Stimulated activated naive CD8-positive, alpha-beta T cell treated with anti-CD3 and anti-CD28 coated beads, Interleukin-15, amount 100 ng/mL, for 72 hours (primary cell): Measurements from ENCODE around the gene TDRD5.
"Not testable (repeated sequence)": the region's sequence is repeated elsewhere in the genome, so short reads cannot be mapped to it uniquely, and the experiment has no call there.

ENCODE experiments used
- ATAC-seq: fragments of 150-1000 bp; cut with Tn5 transposase; 2 replicates; pipeline ENCODE4 v1.10.0; 2021; ENCODE audit warnings: mild to moderate bottlenecking, moderate library complexity
- DNase-seq, 2 donors: peaks; one replicate each; pipeline ENCODE4 v3.0.0; 2021 to 2022
- H3K27ac Mint-ChIP-seq, 2 donors: one replicate each; pipeline ENCODE4 v1.8.0; 2022; ENCODE audit warnings: mild to moderate bottlenecking in 2 of 2, mixed read lengths in 2 of 2, moderate library complexity in 2 of 2
- H3K27me3 Mint-ChIP-seq: one replicate; pipeline ENCODE4 v1.8.0; 2022; ENCODE audit warnings: mixed read lengths
- H3K4me1 Mint-ChIP-seq: one replicate; pipeline ENCODE4 v1.8.0; 2022; ENCODE audit warnings: mild to moderate bottlenecking, mixed read lengths
- H3K4me3 Mint-ChIP-seq, 2 donors: one replicate each; pipeline ENCODE4 v1.8.0; 2022; ENCODE audit warnings: mild to moderate bottlenecking in 2 of 2, mixed read lengths in 2 of 2, moderate library complexity in 1 of 2
- H3K9me3 Mint-ChIP-seq, 2 donors: one replicate each; pipeline ENCODE4 v1.8.0; 2022; ENCODE audit warnings: mixed read lengths in 2 of 2

Gene TDRD5

DNA sequence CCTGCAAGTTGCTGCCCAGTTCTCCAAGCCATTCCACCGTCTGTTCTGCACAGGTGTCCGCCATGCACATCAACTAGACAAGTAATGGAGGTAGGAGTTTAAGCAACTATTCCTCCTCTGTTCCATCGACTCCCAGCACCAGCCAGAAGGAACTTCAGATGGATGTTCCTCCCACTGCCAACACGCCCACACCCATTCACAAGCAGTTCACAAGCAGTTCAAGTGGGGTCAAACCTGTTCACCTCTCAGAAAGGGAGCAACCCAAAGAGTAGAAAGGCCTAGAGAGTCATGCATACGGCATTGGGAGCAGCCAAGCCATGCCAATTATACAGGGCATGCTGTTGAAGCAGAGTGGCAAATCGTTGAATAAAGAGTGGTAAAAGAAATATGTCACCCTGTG is 4.3 kb upstream of the TDRD5 start:
- Mint-ChIP-seq H3K27me3 (peaks cover 83% of the 10 kb centered on the region), H3K27ac (no peak overlapping the region), H3K4me3 (no peak overlapping the region), H3K9me3 (no peaks in the 10 kb centered on the region), H3K4me1 (no peaks in the 10 kb centered on the region)
- ATAC-seq (no peak), DNase-seq (no peak)

DNA sequence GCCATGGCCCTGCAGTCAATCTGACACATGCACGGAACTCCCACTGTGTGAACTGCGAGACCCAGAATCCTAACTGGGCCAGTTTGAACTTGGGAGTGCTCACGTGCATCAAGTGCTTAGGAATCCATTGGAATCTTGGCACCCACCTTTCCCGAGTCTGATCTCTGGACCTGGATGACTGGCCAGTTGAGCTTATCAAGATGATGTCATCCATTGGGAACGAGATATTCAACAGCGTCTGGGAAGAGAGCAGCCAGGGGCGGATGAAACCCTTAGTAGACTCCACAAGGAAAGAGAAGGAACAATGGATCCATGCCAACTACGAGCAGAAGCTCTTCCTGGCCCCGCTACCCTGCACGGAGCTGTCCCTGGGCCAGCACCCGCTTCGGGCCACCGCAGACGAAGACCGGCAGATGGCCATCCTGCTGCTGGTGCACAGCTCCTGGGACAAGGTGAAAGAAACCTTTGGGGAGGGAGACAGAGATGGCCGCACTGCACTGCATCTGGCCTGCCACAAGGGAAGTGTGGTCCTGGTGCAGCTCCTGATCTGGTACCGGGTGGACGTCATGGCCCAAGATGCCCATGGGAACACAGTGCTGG is 3.1 kb upstream of the TDRD5 start:
- no peak for ATAC-seq

DNA sequence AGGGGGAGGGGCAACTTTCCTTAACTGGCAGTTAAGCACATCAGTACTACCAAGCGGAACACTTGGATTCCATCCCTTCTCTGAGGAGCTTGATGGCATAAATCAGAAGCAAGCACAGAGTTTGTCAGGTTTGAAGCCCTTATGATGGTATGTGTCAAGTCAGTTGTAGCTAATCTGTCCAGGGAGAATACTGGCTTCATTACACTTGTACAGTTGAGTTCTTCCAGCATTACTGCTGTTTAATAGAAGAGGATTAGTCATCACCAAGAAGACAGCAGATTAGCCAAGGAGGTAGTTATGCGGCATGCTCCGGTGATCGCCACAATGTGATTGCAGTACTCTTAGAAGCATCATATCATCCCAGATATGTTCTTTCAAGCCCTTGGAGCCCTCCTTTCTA is 2.1 kb upstream of the TDRD5 start:
- no peak for ATAC-seq
- no peak overlapping the region for H3K27ac Mint-ChIP-seq
- H3K4me1 Mint-ChIP-seq, result no peaks in the 10 kb centered on the region

More for the DNA sequence above, 3.1 kb upstream of the TDRD5 start:
- H3K9me3 Mint-ChIP-seq, result no peaks in the 10 kb centered on the region
- H3K4me1 Mint-ChIP-seq, result no peaks in the 10 kb centered on the region
- H3K27ac Mint-ChIP-seq, result no peak overlapping the region
- no peak overlapping the region for H3K4me3 Mint-ChIP-seq
- H3K27me3 Mint-ChIP-seq, result peaks cover 83% of the 10 kb centered on the region
- DNase-seq, result no peak

DNA sequence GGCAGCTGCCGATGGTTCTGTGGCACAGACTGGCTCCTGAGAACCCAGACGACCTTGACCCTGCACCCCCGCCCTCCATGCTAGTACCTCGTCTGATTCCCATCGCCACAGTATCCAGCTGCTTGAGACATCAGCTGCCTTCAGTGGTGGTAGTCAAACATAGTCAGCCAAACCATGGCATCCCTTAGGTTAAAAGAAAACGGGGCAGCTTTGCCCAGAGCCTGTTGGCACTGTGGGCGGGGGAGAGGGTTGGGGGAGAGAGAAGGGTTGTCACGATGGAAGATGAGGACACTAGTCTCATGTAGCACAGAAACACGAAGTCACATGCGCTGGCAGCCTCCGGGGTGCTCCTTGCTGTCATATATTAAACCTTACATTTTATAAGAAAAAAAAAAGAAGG is 961 bp upstream of the TDRD5 start:
- no peak for DNase-seq
- H3K4me1 Mint-ChIP-seq, result no peaks in the 10 kb centered on the region
- ATAC-seq, result no peak
- H3K27ac Mint-ChIP-seq, result no peak overlapping the region
- no peak overlapping the region for H3K4me3 Mint-ChIP-seq
- no peaks in the 10 kb centered on the region for H3K9me3 Mint-ChIP-seq
- peaks cover 69% of the 10 kb centered on the region for H3K27me3 Mint-ChIP-seq

More for the DNA sequence above, 2.1 kb upstream of the TDRD5 start:
- Mint-ChIP-seq H3K27me3 (peaks cover 78% of the 10 kb centered on the region), H3K9me3 (no peaks in the 10 kb centered on the region), H3K4me3 (no peak overlapping the region)
- no peak for DNase-seq

DNA sequence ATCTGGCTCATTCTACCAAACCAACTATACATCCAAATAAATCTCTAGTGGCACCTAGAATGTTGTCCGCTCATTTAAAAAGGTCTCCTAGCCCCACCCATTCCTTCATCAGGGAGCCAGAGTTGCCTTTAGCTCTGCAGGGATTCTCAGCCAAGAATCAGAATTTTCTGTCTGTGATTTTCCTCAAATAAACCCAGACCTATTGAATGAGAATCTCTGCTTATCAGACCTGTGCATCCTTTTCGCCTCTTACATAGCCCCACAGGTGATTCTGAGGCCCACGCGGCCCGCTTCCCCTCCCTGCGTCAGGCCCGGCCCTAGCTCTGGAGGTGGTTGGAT is 410 bp upstream of the TDRD5 start:
- Mint-ChIP-seq H3K27ac (no peak overlapping the region), H3K27me3 (peaks cover 63% of the 10 kb centered on the region), H3K9me3 (no peaks in the 10 kb centered on the region), H3K4me3 (no peak overlapping the region), H3K4me1 (no peaks in the 10 kb centered on the region)
- ATAC-seq, result peak; percentile 8
- no peak for DNase-seq

DNA sequence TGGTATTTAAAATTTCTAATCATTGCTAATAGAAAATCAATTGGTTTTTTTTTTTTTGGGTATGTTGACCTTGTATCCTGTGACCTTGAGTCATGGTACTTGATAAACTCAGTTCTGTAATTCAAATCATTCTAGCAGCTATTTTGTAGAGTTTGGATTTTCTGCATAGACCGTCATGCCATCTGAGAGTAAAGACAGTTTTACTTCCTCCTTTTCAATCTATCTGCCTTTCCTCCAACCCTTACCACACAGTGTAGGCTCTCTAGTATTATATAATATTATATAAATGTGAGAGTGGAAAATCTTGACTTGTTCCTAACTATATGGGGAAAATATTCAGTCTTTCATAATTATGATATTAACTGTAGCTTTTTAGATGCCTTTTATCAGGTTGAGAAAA is 7.0 kb downstream of the TDRD5 start:
- no peak for DNase-seq
- Mint-ChIP-seq H3K4me1 (no peaks in the 10 kb centered on the region), H3K9me3 (no peaks in the 10 kb centered on the region), H3K4me3 (no peak overlapping the region), H3K27ac (no peak overlapping the region), H3K27me3 (peaks cover 22% of the 10 kb centered on the region)
- no peak for ATAC-seq

DNA sequence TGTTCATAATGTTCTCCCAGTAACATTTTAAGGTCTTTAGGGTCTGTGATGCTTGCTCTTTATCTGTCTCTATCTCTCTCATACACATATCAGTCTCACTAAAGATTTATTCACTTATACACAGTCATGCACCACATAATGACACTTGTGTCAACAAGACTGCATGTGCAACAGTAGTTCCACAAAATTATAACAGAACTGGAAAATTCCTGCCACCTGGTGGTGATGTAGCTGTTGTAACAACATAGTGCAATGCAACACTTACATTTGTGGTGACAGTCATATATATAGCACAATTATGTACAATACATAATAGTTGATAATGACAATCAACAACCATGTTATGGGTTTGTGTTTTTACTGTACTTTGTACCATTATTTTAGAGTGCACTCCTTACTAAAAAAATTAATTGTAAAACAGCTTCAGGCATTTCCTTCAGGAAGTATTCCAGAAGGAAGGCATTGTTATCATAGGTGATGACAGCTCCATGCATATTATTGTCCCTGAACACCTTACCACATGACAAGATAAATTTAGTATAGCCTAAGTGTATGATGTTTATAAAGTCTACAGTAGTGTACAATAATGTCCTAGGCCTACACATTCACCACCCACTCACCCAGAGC is 8.1 kb downstream of the TDRD5 start:
- Mint-ChIP-seq H3K9me3 (no peaks in the 10 kb centered on the region), H3K27ac (no peak overlapping the region), H3K27me3 (peaks cover 21% of the 10 kb centered on the region), H3K4me1 (no peaks in the 10 kb centered on the region), H3K4me3 (no peak overlapping the region)
- ATAC-seq (no peak), DNase-seq (no peak)

DNA sequence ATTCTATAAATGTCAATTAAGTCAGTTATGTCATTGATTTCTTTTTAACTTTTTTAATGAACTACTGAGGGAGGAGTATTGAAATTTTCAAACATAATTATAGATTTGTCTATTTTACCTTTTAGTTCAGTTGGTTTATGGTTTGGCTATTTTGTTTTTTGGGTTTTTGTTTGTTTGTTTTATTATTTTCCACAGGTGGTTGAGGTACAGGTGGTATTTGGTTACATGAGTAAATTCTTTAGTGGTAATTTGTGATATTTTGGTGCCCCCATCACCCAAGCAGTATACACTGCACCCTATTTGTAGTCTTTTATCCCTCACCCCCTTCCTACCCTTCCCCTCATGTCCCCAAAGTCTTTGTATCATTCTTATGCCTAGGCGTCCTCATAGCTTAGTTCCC is 9.5 kb downstream of the TDRD5 start:
- no peak for ATAC-seq
- H3K9me3 Mint-ChIP-seq, result no peaks in the 10 kb centered on the region

DNA sequence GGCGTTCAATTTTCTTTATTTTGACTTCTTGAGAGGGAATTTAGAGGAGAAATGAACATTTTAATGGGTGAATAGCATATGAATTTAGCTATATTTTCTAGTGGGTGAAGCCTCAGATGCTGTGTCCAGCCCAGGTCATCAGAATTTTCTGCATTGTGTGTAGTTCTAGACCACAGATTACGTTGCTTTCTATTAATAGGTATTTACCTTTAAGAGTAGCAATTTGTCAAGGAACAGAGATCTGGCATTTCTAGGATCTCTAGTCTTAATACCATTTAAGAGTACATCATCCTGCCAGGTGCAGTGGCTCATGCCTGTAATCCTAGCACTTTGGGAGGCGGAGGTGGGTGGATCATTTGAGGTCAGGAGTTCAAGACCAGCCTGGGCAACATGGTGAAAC is 20.7 kb downstream of the TDRD5 start:
- peaks cover 12% of the 10 kb centered on the region for H3K27me3 Mint-ChIP-seq
- no peak overlapping the region for H3K4me3 Mint-ChIP-seq
- ATAC-seq, result no peak
- no peak for DNase-seq
- no peaks in the 10 kb centered on the region for H3K9me3 Mint-ChIP-seq
- H3K4me1 Mint-ChIP-seq, result no peaks in the 10 kb centered on the region
- H3K27ac Mint-ChIP-seq, result no peak overlapping the region

More for the DNA sequence above, 9.5 kb downstream of the TDRD5 start:
- no peak overlapping the region for H3K27ac Mint-ChIP-seq
- no peak overlapping the region for H3K4me3 Mint-ChIP-seq
- no peak for DNase-seq
- no peaks in the 10 kb centered on the region for H3K4me1 Mint-ChIP-seq
- H3K27me3 Mint-ChIP-seq, result peaks cover 21% of the 10 kb centered on the region

DNA sequence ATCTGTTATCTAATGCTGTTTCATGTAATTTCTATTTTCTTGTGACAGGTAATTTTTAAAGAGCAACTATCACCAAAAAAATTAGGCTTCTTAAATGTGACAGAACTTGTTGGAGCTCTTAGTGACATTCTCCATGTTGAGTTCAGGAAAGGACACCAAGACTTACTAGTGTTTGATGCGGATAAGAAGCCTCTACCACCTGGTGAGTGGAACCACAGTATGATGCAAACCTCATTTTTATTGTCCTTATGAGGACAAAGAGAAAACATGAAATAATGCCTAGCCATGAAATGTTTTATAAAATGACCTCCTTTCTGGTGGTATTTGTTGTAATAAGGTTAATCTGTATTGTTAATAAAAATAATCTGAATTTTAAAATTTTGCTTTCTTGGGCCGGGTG is 39.1 kb downstream of the TDRD5 start:
- Mint-ChIP-seq H3K9me3 (no peaks in the 10 kb centered on the region), H3K27me3 (peaks cover 10% of the 10 kb centered on the region), H3K4me3 (no peak overlapping the region), H3K4me1 (no peaks in the 10 kb centered on the region), H3K27ac (no peak overlapping the region)
- ATAC-seq (no peak), DNase-seq (no peak)

DNA sequence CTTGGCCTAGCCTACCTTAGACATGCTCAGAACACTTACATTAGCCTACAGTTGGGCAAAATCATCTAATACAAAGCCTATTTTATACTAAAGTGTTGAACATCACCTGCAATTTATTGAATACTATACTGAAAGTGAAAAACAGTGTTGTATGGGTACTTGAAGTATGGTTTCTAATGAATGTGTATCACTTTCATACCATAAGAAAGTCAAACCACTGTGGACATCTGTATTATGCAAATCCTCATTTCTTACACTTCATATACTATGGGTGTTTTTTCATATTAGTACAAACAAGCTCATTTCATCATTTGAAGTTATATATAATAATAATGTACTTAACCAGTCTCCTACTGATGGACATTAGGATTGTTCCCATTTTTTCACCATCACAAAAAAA is 41.2 kb downstream of the TDRD5 start:
- no peak for ATAC-seq
- Mint-ChIP-seq H3K27me3 (no peaks in the 10 kb centered on the region), H3K27ac (no peak overlapping the region), H3K4me3 (no peak overlapping the region), H3K9me3 (no peaks in the 10 kb centered on the region), H3K4me1 (no peaks in the 10 kb centered on the region)
- no peak for DNase-seq

DNA sequence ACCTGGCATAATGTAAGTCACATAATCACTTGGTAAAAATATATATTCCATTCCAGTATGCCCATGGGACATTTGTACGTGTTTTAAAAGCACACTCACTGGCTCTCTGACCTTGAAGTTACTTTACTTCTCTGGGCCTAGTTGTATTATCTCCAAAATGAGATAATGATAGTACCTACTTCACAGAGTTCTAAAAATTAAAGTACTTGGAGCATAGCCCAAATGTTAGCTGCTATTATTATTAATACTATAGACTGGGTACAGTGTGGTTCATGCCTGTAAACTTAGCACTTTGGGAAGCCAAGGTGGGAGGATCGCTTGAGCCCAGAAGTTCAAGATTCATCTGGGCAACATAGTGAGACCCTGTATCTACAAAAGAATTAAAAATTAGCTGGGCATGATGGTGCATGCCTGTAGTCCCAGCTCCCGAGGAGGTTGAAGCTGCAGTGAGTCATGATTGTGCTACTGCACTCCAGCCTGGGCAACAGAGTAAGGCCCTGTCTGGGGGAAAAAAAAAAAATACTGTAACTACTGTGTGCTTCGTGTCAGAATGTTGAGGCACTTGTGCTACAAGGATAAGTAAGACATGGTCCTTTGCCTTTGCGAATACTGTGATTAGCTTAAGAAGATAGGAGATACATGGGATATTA is 45.7 kb downstream of the TDRD5 start:
- ATAC-seq (no peak), DNase-seq (no peak)
- Mint-ChIP-seq H3K27me3 (no peaks in the 10 kb centered on the region), H3K27ac (no peak overlapping the region), H3K4me1 (no peaks in the 10 kb centered on the region), H3K9me3 (no peaks in the 10 kb centered on the region), H3K4me3 (no peak overlapping the region)

DNA sequence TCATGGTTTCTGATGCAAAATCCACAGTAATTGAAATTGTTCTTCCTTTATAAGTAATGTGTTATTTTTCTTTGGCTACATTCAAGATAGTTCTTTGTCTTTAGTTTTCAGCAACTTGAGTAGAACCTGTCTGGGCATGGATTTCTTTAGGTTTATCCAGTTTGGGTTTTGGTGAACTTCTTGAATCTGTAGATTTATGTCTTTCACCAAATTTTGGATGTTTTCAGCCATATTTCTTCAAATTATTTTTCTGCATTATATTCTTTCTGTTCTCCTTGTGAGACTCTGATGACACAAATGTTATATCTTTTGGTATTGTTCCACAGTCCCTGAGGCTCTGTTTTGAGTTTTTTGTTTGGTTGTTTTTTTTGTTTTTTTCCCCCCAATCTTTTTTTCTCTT is 69.4 kb downstream of the TDRD5 start:
- peaks cover 8% of the 10 kb centered on the region for H3K4me1 Mint-ChIP-seq
- peaks cover 19% of the 10 kb centered on the region for H3K27me3 Mint-ChIP-seq
- H3K27ac Mint-ChIP-seq, result no peak overlapping the region
- H3K4me3 Mint-ChIP-seq, result no peak overlapping the region
- ATAC-seq (no peak), DNase-seq (no peak)
- H3K9me3 Mint-ChIP-seq, result peaks cover 12 to 16% of the 10 kb centered on the region in 2 donors

DNA sequence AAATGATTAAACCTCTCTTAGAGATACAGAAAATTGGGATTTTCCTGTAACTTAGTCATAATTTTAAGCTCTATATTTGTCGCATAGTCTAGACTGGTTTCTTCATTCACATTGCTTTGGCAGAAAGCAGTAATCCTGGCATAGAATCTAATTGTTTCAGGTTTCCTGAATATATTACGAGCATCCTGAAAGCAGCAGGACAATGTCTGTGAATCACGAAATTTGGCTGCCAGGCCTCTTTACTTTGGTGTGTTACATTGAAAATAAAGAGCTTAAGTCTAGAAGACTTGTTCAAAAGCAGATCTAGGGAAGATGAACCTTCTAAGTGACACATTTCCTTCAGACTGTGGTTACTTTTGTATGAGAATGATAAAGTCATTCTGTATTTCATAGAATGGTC is 72.2 kb downstream of the TDRD5 start:
- H3K4me1 Mint-ChIP-seq, result peaks cover 4% of the 10 kb centered on the region
- H3K27ac Mint-ChIP-seq, result no peak overlapping the region
- no peak overlapping the region for H3K4me3 Mint-ChIP-seq
- H3K27me3 Mint-ChIP-seq, result peaks cover 23% of the 10 kb centered on the region
- DNase-seq (no peak), ATAC-seq (no peak)
- H3K9me3 Mint-ChIP-seq, result peaks cover 12 to 15% of the 10 kb centered on the region in 2 donors

DNA sequence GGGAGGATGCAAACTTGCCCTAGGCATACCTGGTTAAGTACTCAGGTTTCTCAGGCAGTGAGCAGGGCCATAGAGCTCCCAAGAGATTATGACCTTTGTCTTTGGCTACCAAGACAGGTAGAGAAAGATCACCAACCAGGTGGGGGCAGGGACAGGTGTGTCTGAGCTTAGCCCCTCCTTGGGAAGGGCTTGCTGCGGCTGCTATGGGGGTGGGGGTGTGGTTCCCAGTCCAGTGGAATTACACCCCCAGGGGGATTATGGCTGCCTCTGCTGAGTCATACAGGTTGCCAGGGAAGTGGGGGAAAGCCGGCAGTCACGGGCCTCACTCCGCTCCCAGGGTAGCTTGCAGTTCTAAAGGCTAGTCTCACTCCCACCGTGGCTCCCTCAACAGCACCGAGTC is 86.2 kb downstream of the TDRD5 start:
- Mint-ChIP-seq H3K27me3 (peaks cover 23% of the 10 kb centered on the region), H3K4me3 (no peak overlapping the region), H3K4me1 (no peaks in the 10 kb centered on the region), H3K27ac (no peak overlapping the region), H3K9me3 (peaks cover 10 to 26% of the 10 kb centered on the region in 2 donors)
- DNase-seq (no peak), ATAC-seq (no peak)

DNA sequence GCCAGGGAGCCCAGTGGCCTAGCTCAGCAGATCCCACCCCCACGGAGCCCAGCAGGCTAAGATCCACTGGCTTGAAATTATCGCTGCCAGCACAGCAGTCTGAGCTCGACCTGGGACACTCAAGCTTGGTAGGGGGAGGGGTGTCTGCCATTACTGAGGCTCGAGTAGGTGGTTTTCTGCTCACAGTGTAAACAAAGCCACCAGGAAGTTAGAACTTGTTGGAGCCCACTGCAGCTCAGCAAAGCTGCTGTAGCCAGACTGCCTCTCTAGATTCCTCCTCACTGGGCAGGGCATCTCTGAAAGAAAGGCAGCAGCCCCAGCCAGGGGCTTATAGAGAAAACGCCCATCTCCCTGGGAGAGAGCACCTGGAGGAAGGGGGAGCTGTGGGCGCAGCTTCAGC is 102.9 kb downstream of the TDRD5 start:
- not testable (repeated sequence) for H3K4me1 Mint-ChIP-seq, H3K9me3 Mint-ChIP-seq, H3K4me3 Mint-ChIP-seq, DNase-seq, ATAC-seq, H3K27ac Mint-ChIP-seq
- H3K27me3 Mint-ChIP-seq, result peaks cover 35% of the 10 kb centered on the region
